Transverse colon (tissue), 4 donors: Measurements from ENCODE around the gene LRRC2. TPM values are rescaled to one million over a fixed set of nuclear protein-coding genes. Genes with fewer than 3 reads are reported as not detected.
A peak's percentile ranks its signal among the peaks of the same experiment; 100 is the strongest.

Experiments
- DNase-seq: peaks from one replicate; pipeline ENCODE4 v3.0.0-alpha.2; 2019
- H3K27ac ChIP-seq, 4 donors: fragments of 200-600 bp; sonication (generic); 2 replicates each; pipeline ENCODE4 v1.5.1; 2016 to 2018; ENCODE audit warnings: inconsistent platforms in 4 of 4
- H3K27me3 ChIP-seq: fragments of 200-600 bp; sonication (generic); 2 replicates; pipeline ENCODE4 v1.5.1; 2017; ENCODE audit warnings: inconsistent platforms
- H3K36me3 ChIP-seq, 4 donors: fragments of 200-600 bp; sonication (generic); 2 replicates each; pipeline ENCODE4 v1.5.1; 2017 to 2019; ENCODE audit warnings: inconsistent platforms in 4 of 4
- H3K4me1 ChIP-seq, 4 donors: fragments of 200-600 bp; sonication (generic); 2 replicates each; pipeline ENCODE4 v1.5.1; 2017 to 2020; ENCODE audit warnings: inconsistent platforms in 4 of 4
- H3K4me3 ChIP-seq, 4 donors: fragments of 200-600 bp; sonication (generic); 1 replicate in 1 of 4; 2 replicates in 3 of 4; pipeline versions ENCODE4 v1.5.1 to v1.6.1; 2017 to 2019; ENCODE audit warnings: inconsistent platforms in 4 of 4
- H3K9me3 ChIP-seq, 2 donors: fragments of 200-600 bp; sonication (generic); 2 replicates each; pipeline ENCODE4 v1.5.1; 2017 to 2019; ENCODE audit warnings: inconsistent platforms in 2 of 2
- EP300 ChIP-seq: sonication (generic); formaldehyde crosslinking; IDR thresholded peaks from one replicate; pipeline ENCODE4 v1.6.1; 2017; ENCODE audit warnings: antibody characterized with exemption, low read depth
- POLR2A ChIP-seq: fragments of 450-650 bp; IDR thresholded peaks from one replicate; pipeline ENCODE4 v1.6.1; 2016; ENCODE audit warnings: antibody characterized with exemption, mild to moderate bottlenecking, moderate library complexity
- POLR2AphosphoS5 ChIP-seq, 3 donors: sonication (generic); formaldehyde crosslinking; IDR thresholded peaks; one replicate each; pipeline ENCODE4 v1.6.1; 2016; ENCODE audit warnings: antibody characterized with exemption in 3 of 3
- WGBS, 2 donors: methylation state at CpG; one replicate each; pipeline ENCODE4 v1.1.5; 2018; ENCODE audit warnings: low coverage in 1 of 2; 5-methylcytosine and 5-hydroxymethylcytosine counted together
- in situ Hi-C, 4 donors: fragments of 200-750 bp; cut with MboI; loops; one replicate each; pipeline versions ENCODE4 v1.15.0 to v1.15.1; 2017; ENCODE audit warnings: low sequenced_read_pairs in 3 of 4, low pct_ligation_motif_present in 1 of 4, low pct_unique_long_range_greater_than_20kb in 1 of 4
- intact Hi-C: fragments of 100-400 bp; cut with DNase I; formaldehyde crosslinking; loops from one replicate; pipeline ENCODE4 v1.15.1; 2023; ENCODE audit warnings: low total_unique reads
- total RNA-seq, 4 donors: library from RNA; depleted of rRNA; stranded (reverse); fragments of >200 nt; gene quantifications; one replicate each; pipeline ENCODE4 v1.1.0, GENCODE V29; 2016
- TF ChIP-seq, protein P1 (sequence below), 5 experiments: fragments of 200-600 bp in 3 of 5; fragments of 450-650 bp in 2 of 5; sonication (generic) in 3 of 5; IDR thresholded peaks; 1 replicate in 2 of 5; 2 replicates in 3 of 5; pipeline ENCODE4 v1.5.1; 2016 to 2017; ENCODE audit warnings: antibody characterized with exemption in 5 of 5, inconsistent platforms in 3 of 5, mild to moderate bottlenecking in 2 of 5, moderate library complexity in 1 of 5

The LRRC2 gene
- total RNA-seq, 4 donors from 2014 or later = 1.00 to 2.0 (median 1.6) TPM; not detected in 1

DNA sequence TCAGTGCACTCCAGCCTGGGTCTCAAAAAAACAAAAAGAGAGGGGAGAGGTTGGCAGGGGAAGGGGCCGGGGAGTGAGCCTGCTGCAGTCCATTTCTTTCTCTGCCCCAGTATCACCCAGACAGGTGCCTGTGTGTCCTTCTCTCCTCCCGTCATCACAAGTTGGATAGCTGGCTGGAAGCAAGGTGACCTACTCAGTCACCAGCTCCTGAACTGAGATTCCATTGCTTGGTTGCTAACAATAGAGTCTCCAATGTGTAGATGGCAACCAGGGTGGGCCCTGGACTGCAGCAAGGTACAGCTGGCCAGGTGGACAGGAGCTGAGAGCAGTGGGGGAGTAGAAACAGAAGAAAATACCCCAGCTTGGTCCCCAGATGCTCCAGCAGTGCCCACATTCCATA is 4.6 kb downstream of the LRRC2 start:
- DNase-seq = no peak
- no peaks in the 10 kb centered on the region for H3K27me3 ChIP-seq
- H3K27ac ChIP-seq = no peak overlapping the region
- no peaks in the 10 kb centered on the region for H3K36me3 ChIP-seq
- in situ Hi-C loops (no loop called here), intact Hi-C loops (no loop called here)
- no peak overlapping the region for H3K4me3 ChIP-seq
- 67 to 100% methylated on average over 1 to 2 of the region's 2 CpGs for WGBS, 2 donors
- H3K4me1 ChIP-seq = peaks cover 2 to 20% (median 9%) of the 10 kb centered on the region in 4 donors
- no peaks in the 10 kb centered on the region for H3K9me3 ChIP-seq
- TF ChIP-seq POLR2AphosphoS5 (IDR thresholded peaks at IDR 0.05) (no peak), POLR2A (no peak), EP300 (no peak)
- TF ChIP-seq, protein P1, sequence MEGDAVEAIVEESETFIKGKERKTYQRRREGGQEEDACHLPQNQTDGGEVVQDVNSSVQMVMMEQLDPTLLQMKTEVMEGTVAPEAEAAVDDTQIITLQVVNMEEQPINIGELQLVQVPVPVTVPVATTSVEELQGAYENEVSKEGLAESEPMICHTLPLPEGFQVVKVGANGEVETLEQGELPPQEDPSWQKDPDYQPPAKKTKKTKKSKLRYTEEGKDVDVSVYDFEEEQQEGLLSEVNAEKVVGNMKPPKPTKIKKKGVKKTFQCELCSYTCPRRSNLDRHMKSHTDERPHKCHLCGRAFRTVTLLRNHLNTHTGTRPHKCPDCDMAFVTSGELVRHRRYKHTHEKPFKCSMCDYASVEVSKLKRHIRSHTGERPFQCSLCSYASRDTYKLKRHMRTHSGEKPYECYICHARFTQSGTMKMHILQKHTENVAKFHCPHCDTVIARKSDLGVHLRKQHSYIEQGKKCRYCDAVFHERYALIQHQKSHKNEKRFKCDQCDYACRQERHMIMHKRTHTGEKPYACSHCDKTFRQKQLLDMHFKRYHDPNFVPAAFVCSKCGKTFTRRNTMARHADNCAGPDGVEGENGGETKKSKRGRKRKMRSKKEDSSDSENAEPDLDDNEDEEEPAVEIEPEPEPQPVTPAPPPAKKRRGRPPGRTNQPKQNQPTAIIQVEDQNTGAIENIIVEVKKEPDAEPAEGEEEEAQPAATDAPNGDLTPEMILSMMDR (IDR thresholded peaks at IDR 0.05) = no peak

DNA sequence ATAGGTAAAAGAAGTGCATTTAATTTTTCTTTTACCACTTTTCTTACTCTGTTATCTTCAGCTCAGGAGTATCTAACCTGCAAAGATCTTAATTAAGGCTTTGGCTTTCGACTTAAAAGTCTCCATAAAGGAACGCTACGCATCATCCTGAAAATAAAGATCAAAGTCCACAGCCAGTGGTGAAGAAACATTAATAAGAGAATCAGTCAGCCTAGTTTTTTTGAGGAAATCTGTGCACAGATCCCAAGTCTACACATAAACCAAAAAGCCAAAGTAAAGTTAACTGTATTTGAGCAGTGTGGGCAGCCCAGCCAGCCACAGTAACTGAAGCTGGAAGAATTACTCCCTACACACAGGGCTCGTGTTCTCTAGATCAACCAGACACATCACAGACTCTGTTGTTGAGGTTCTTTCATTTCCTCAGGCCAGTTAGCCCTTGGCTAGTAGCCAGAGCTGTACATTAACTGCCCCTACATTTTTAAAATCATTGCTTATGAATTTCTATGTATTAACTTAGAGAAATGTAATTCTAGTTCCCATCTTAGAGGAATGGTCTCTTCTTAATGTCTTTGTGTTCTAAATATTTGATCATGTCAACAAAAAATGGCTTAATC is 6.9 kb downstream of the LRRC2 start:
- DNase-seq = no peak
- no peaks in the 10 kb centered on the region for H3K9me3 ChIP-seq
- in situ Hi-C loops = loop anchor here in 2 of 4 donors (5.0 to 10.0 kb wide), 2 partner anchors 54 to 67 kb away; no protein-coding TSS in a partner anchor
- H3K27me3 ChIP-seq = no peaks in the 10 kb centered on the region
- H3K36me3 ChIP-seq = no peaks in the 10 kb centered on the region
- H3K4me3 ChIP-seq = no peak overlapping the region
- H3K27ac ChIP-seq = peak overlapping the region in 1 of 4 donors; percentile 68
- peaks cover 0 to 12% (median 4%) of the 10 kb centered on the region in 4 donors for H3K4me1 ChIP-seq
- WGBS, 2 donors = 22 to 64% methylated on average over 4 of the region's 4 CpGs
- intact Hi-C loops = no loop called here
- TF ChIP-seq POLR2AphosphoS5 (IDR thresholded peaks at IDR 0.05) = no peak
- TF ChIP-seq, protein P1 (IDR thresholded peaks at IDR 0.05) = no peak
- TF ChIP-seq POLR2A = no peak
- TF ChIP-seq EP300 = no peak

DNA sequence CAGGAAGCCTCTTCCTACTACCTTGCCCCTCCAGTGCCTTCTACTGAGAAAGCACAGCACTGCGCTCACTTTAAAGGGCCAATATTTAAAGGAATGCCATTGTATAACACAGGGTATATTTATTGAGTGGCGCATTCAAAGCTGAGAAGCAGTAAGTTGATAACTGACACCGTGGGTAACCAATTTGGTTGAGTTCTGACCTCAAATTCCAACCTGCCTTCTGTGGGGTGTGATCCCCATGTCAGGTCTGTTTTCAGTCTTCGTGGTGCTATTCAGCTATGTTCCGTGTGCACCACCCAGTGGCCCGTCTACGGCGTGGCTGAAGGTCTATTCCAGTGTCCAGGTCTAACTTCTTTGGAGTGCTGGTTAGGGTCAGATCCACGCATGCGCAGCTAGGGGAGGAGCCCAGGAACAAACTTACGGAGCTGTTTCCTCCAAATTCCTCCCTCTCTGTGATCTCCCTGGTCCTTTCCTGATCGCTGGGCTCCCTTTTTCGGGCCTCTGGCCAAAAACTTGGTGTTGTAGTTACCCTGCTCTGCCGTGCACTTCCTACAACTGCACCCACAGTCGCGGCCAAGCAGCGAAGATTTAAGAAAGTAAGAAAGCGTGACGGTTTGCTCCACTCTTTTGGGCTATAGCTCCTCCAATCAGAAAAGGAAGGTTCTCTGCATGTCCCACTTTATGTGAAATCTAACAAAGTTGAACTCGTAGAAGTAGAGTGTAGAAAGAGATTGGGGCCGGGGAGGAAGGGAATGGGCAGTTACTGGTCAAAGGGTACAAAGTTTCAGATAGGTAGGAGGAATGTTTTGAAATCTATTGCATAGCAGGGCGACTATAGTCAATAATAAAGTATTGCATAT is 7.7 kb downstream of the LRRC2 start:
- Histone ChIP-seq H3K36me3 (no peaks in the 10 kb centered on the region), H3K27ac (peak overlapping the region; percentile 28 to 80 (median 70)), H3K27me3 (no peaks in the 10 kb centered on the region), H3K9me3 (no peaks in the 10 kb centered on the region), H3K4me1 (peaks cover 0 to 12% (median 4%) of the 10 kb centered on the region in 4 donors), H3K4me3 (peak overlapping the region in 3 of 4 donors; percentile 37 to 46 (median 40))
- TF ChIP-seq POLR2AphosphoS5 (IDR thresholded peaks at IDR 0.05) = peak in 1 of 3 donors; percentile 32
- TF ChIP-seq, protein P1 (IDR thresholded peaks at IDR 0.05) = peak; percentile 33 to 74 (median 54)
- no peak for TF ChIP-seq EP300
- TF ChIP-seq POLR2A = no peak
- in situ Hi-C loops = loop anchor here in 2 of 4 donors (5.0 to 10.0 kb wide), 2 partner anchors 54 to 66 kb away; no protein-coding TSS in a partner anchor
- 41 to 44% methylated on average over 5 to 22 of the region's 22 CpGs for whole genome bisulfite sequencing, 2 donors
- intact Hi-C loops = no loop called here
- DNase-seq = peak; percentile 83

DNA sequence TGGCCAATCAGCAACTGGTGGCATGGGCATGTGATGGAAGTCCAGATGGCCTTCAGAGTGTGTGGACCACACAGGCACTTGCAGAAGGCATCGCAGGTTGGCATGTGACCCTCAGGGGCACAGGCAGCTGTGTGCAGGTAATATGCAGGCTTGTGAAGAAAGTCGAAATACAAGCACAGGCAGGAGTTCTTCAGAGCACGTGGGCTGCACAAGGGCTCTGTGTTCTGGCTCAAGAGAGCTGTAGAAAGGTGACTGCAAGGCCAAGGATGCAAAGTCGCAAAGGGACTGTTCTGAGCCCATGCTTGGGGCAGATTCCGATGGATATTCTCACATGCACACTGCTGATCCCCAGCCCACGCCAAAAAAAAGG is 8.3 kb downstream of the LRRC2 start:
- no peak for TF ChIP-seq POLR2A
- TF ChIP-seq EP300 = no peak
- TF ChIP-seq POLR2AphosphoS5 (IDR thresholded peaks at IDR 0.05) = no peak
- TF ChIP-seq, protein P1 (IDR thresholded peaks at IDR 0.05) = no peak
- 80% methylated on average over 6 of the region's 6 CpGs; no CpG with 5 or more reads in 1 of the 2 donors for WGBS, 2 donors
- Histone ChIP-seq H3K27ac (peak overlapping the region in 2 of 4 donors; percentile 73 to 80), H3K27me3 (no peaks in the 10 kb centered on the region), H3K4me1 (peaks cover 0 to 12% (median 4%) of the 10 kb centered on the region in 4 donors), H3K4me3 (no peak overlapping the region), H3K9me3 (no peaks in the 10 kb centered on the region), H3K36me3 (no peaks in the 10 kb centered on the region)
- DNase-seq = no peak
- in situ Hi-C loops = loop anchor here in 2 of 4 donors (5.0 to 10.0 kb wide), 2 partner anchors 53 to 65 kb away; no protein-coding TSS in a partner anchor
- intact Hi-C loops = no loop called here
